ENCODE results near the gene OAF.
"Not testable (repeated sequence)": the region's sequence is repeated elsewhere in the genome, so short reads cannot be mapped to it uniquely, and the experiment has no call there.

The OAF gene

DNA sequence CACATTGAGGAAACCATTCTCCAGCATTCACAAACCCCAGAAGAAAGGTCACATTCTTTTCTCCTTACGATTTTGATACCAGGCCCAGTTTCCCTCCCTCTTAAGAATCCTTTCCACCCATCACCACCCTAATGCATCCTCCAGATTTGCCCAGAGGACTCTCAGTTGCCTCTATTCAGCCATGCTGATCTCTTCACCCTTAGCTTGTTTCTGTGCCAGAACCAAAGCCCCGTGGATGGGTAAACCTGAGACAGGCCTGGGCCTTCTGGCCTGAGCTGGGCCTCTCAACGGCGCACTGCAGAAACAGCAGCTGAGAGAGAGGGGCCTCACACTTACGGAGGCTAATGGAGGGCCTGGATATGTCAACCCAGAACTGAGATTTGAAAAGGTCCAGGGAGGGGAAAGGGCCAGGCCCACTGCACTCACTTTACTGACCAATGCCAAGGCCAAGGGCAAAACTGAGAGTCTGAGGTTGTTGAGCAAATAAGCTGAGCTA lies 32.2 kb upstream of the OAF start:
- Histone ChIP-seq H3K18ac (ENCODE audit: low read length) (no peak overlapping the region), H4K91ac (ENCODE audit: low read depth, low read length, poor library complexity) (no peak overlapping the region), H3K4me2 (ENCODE audit: insufficient read depth, low read length, poor library complexity, severe bottlenecking) (no peak overlapping the region), H2AK5ac (ENCODE audit: low read depth, low read length) (peak overlapping the region; percentile 72), H3K14ac (ENCODE audit: low read length) (no peak overlapping the region), H3K4me3 (ENCODE audit: low read length in 2 of 2) (no peak overlapping the region), H3K79me1 (ENCODE audit: low read depth, low read length) (no peaks in the 10 kb centered on the region), H3K36me3 (replicated peaks in 1 of 2; ENCODE audit: control insufficient read depth in 2 of 2, insufficient read depth in 2 of 2, low read length in 2 of 2) (no peaks in the 10 kb centered on the region), H3K9ac (ENCODE audit: low read depth, low read length, poor library complexity) (no peak overlapping the region), H2BK12ac (ENCODE audit: low read length) (no peak overlapping the region), H4K8ac (ENCODE audit: low read depth, low read length) (no peak overlapping the region), H2BK120ac (ENCODE audit: low read depth, low read length) (no peak overlapping the region), H2BK15ac (ENCODE audit: low read length) (no peak overlapping the region), H2AFZ (ENCODE audit: low read length) (no peak overlapping the region), H3K27me3 (ENCODE audit: control insufficient read depth in 3 of 3, insufficient read depth in 3 of 3, low read depth in 1 of 3, low read length in 3 of 3) (no peaks in the 10 kb centered on the region), H3K27ac (replicated peaks; ENCODE audit: low read length) (no peak overlapping the region), H3K9me3 (replicated peaks in 1 of 2; ENCODE audit: control insufficient read depth in 2 of 2, insufficient read depth in 1 of 2, low read depth in 1 of 2, low read length in 2 of 2) (no peaks in the 10 kb centered on the region), H3K4ac (ENCODE audit: low read length) (no peak overlapping the region), H2BK5ac (ENCODE audit: low read length) (no peak overlapping the region), H3K4me1 (ENCODE audit: control insufficient read depth in 2 of 2, insufficient read depth in 1 of 2, low read depth in 1 of 2, low read length in 2 of 2) (peaks cover 35 to 37% of the 10 kb centered on the region in 2 donors), H3K23ac (ENCODE audit: low read depth, low read length, poor library complexity) (no peak overlapping the region)
- DNase-seq (ENCODE audit: low spot score) = no peak
- WGBS, 2 donors (ENCODE audit: extremely low coverage in 2 of 2, insufficient read length in 2 of 2, insufficient replicate concordance in 1 of 2) = no CpG with 5 or more reads among the region's 5 CpGs

DNA sequence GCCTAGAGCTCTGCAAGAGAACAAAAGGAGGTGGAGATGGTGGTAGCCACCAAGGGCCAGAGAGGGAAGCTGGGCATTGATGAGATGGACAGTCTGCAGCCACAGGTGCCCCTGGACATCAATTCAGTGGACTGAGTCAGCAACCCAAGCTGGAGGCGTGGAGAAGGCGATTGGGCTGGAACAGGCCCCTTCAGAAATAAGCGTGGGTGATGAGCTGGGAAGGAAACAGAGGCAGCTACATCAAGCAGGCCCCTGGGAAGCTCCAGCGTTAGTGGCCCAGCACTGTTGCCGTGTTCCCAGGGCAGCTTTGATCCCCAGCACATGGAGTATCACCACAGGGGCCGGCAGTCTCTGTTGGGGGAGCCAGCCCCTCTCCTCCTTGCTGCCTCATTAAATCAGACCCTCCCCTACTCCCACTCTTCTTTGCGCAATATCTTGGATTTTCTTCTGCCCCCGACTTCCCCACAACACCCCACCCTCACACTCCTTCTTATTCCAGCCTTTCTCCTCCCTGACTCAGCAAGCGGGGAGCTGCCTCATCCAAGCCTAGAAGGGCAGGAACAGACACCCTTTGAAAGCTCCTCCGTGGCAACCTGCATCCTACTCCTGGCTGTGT lies 31.7 kb upstream of the OAF start:
- H2BK5ac ChIP-seq (ENCODE audit: low read length) = no peak overlapping the region
- no peak for DNase-seq (ENCODE audit: low spot score)
- no peak overlapping the region for H3K4ac ChIP-seq (ENCODE audit: low read length)
- H3K4me3 ChIP-seq (ENCODE audit: low read length in 2 of 2) = no peak overlapping the region
- H3K79me1 ChIP-seq (ENCODE audit: low read depth, low read length) = no peaks in the 10 kb centered on the region
- H4K91ac ChIP-seq (ENCODE audit: low read depth, low read length, poor library complexity) = no peak overlapping the region
- no peak overlapping the region for H4K8ac ChIP-seq (ENCODE audit: low read depth, low read length)
- H2BK15ac ChIP-seq (ENCODE audit: low read length) = no peak overlapping the region
- H2AFZ ChIP-seq (ENCODE audit: low read length) = no peak overlapping the region
- H3K9me3 ChIP-seq (replicated peaks in 1 of 2; ENCODE audit: control insufficient read depth in 2 of 2, insufficient read depth in 1 of 2, low read depth in 1 of 2, low read length in 2 of 2) = no peaks in the 10 kb centered on the region
- no peaks in the 10 kb centered on the region for H3K27me3 ChIP-seq (ENCODE audit: control insufficient read depth in 3 of 3, insufficient read depth in 3 of 3, low read depth in 1 of 3, low read length in 3 of 3)
- H2BK120ac ChIP-seq (ENCODE audit: low read depth, low read length) = no peak overlapping the region
- H3K4me1 ChIP-seq (ENCODE audit: control insufficient read depth in 2 of 2, insufficient read depth in 1 of 2, low read depth in 1 of 2, low read length in 2 of 2) = peaks cover 35 to 37% of the 10 kb centered on the region in 2 donors
- no peak overlapping the region for H3K14ac ChIP-seq (ENCODE audit: low read length)
- peak overlapping the region; percentile 76 for H3K18ac ChIP-seq (ENCODE audit: low read length)
- WGBS, 2 donors (ENCODE audit: extremely low coverage in 2 of 2, insufficient read length in 2 of 2, insufficient replicate concordance in 1 of 2) = 100% methylated on average over 1 of the region's 10 CpGs; no CpG with 5 or more reads in 1 of the 2 donors
- H2BK12ac ChIP-seq (ENCODE audit: low read length) = no peak overlapping the region
- no peak overlapping the region for H3K4me2 ChIP-seq (ENCODE audit: insufficient read depth, low read length, poor library complexity, severe bottlenecking)
- no peak overlapping the region for H3K23ac ChIP-seq (ENCODE audit: low read depth, low read length, poor library complexity)
- no peak overlapping the region for H3K27ac ChIP-seq (replicated peaks; ENCODE audit: low read length)
- no peaks in the 10 kb centered on the region for H3K36me3 ChIP-seq (replicated peaks in 1 of 2; ENCODE audit: control insufficient read depth in 2 of 2, insufficient read depth in 2 of 2, low read length in 2 of 2)
- peak overlapping the region; percentile 72 for H2AK5ac ChIP-seq (ENCODE audit: low read depth, low read length)
- peak overlapping the region; percentile 5 for H3K9ac ChIP-seq (ENCODE audit: low read depth, low read length, poor library complexity)

DNA sequence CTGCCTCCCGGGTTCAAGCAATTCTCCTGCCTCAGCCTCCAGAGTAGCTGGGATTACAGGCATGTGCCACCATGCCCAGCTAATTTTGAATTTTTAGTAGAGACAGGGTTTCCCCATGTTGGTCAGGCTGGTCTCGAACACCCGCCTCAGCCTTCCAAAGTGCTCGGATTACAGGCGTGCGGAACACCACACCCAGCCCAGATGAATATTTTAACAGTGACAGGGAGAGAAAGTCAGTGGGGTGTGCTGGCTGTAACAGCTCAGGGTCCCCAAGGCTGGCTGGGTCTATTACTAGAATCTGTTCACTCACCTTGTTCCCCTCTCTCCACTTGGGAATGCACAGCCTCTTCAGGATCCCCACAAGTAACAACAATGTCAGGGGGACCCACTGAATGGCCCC lies 30.8 kb upstream of the OAF start:
- not testable (repeated sequence) for H2BK12ac ChIP-seq (ENCODE audit: low read length); H2BK5ac ChIP-seq (ENCODE audit: low read length); H3K9me3 ChIP-seq (replicated peaks in 1 of 2; ENCODE audit: control insufficient read depth in 2 of 2, insufficient read depth in 1 of 2, low read depth in 1 of 2, low read length in 2 of 2); H3K79me1 ChIP-seq (ENCODE audit: low read depth, low read length); DNase-seq (ENCODE audit: low spot score); H3K36me3 ChIP-seq (replicated peaks in 1 of 2; ENCODE audit: control insufficient read depth in 2 of 2, insufficient read depth in 2 of 2, low read length in 2 of 2); H2AK5ac ChIP-seq (ENCODE audit: low read depth, low read length); H3K14ac ChIP-seq (ENCODE audit: low read length); H2BK120ac ChIP-seq (ENCODE audit: low read depth, low read length); H3K27me3 ChIP-seq (ENCODE audit: control insufficient read depth in 3 of 3, insufficient read depth in 3 of 3, low read depth in 1 of 3, low read length in 3 of 3); H4K91ac ChIP-seq (ENCODE audit: low read depth, low read length, poor library complexity); H3K9ac ChIP-seq (ENCODE audit: low read depth, low read length, poor library complexity); H4K8ac ChIP-seq (ENCODE audit: low read depth, low read length); H3K4me3 ChIP-seq (ENCODE audit: low read length in 2 of 2); H3K23ac ChIP-seq (ENCODE audit: low read depth, low read length, poor library complexity); H3K4ac ChIP-seq (ENCODE audit: low read length); H2BK15ac ChIP-seq (ENCODE audit: low read length)
- no CpG with 5 or more reads among the region's 6 CpGs for WGBS, 2 donors (ENCODE audit: extremely low coverage in 2 of 2, insufficient read length in 2 of 2, insufficient replicate concordance in 1 of 2)
- H3K18ac ChIP-seq (ENCODE audit: low read length) = peak overlapping the region; percentile 63
- H3K4me2 ChIP-seq (ENCODE audit: insufficient read depth, low read length, poor library complexity, severe bottlenecking) = peak overlapping the region; percentile 28
- H2AFZ ChIP-seq (ENCODE audit: low read length) = peak overlapping the region; percentile 86
- peaks cover 36 to 40% of the 10 kb centered on the region in 2 donors for H3K4me1 ChIP-seq (ENCODE audit: control insufficient read depth in 2 of 2, insufficient read depth in 1 of 2, low read depth in 1 of 2, low read length in 2 of 2)
- peak overlapping the region; percentile 71 for H3K27ac ChIP-seq (replicated peaks; ENCODE audit: low read length)

DNA sequence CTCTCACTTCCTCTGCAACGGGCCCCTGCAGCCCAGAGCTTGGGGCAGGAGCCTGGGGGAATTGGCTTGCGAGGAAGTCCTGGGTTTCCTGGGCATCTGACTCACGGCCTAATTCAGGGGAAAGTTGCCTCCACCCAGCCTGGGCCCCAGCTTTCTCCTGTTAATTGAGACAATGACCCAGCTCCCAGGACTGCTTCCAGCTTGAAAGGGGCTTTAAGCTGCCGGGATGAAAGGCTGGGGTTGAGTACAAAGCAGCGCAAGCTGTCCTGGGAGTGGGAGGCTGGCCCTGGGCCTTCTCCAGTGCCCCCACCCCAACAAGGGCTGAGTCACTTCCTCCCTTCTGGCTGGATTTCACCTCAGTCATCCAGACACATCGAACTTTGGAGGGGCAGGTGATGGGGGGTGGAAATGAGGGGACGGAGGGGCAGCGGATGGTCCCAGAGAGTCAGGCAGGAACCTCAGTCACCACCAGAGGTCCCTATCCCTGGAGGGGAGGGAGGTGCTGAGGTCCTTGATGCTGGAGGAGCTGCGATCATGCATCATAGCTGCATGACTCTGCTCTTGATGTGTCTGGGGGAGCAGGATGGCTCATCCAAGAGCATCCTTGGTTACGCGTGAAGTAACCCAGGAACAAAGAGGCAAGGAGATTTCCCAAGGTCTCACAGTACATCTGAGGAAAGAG lies 30.1 kb upstream of the OAF start:
- H3K79me1 ChIP-seq (ENCODE audit: low read depth, low read length) = no peaks in the 10 kb centered on the region
- no peak overlapping the region for H3K9ac ChIP-seq (ENCODE audit: low read depth, low read length, poor library complexity)
- H3K4me2 ChIP-seq (ENCODE audit: insufficient read depth, low read length, poor library complexity, severe bottlenecking) = peak overlapping the region; percentile 28
- peak overlapping the region; percentile 16 for H2BK12ac ChIP-seq (ENCODE audit: low read length)
- peak overlapping the region; percentile 63 for H3K18ac ChIP-seq (ENCODE audit: low read length)
- no peak overlapping the region for H3K4me3 ChIP-seq (ENCODE audit: low read length in 2 of 2)
- no CpG with 5 or more reads among the region's 11 CpGs for WGBS, 2 donors (ENCODE audit: extremely low coverage in 2 of 2, insufficient read length in 2 of 2, insufficient replicate concordance in 1 of 2)
- peaks cover 41 to 44% of the 10 kb centered on the region in 2 donors for H3K4me1 ChIP-seq (ENCODE audit: control insufficient read depth in 2 of 2, insufficient read depth in 1 of 2, low read depth in 1 of 2, low read length in 2 of 2)
- H2AK5ac ChIP-seq (ENCODE audit: low read depth, low read length) = peak overlapping the region; percentile 28
- H2BK5ac ChIP-seq (ENCODE audit: low read length) = no peak overlapping the region
- no peaks in the 10 kb centered on the region for H3K36me3 ChIP-seq (replicated peaks in 1 of 2; ENCODE audit: control insufficient read depth in 2 of 2, insufficient read depth in 2 of 2, low read length in 2 of 2)
- peak overlapping the region; percentile 86 for H2AFZ ChIP-seq (ENCODE audit: low read length)
- no peak overlapping the region for H3K23ac ChIP-seq (ENCODE audit: low read depth, low read length, poor library complexity)
- H2BK120ac ChIP-seq (ENCODE audit: low read depth, low read length) = no peak overlapping the region
- H3K9me3 ChIP-seq (replicated peaks in 1 of 2; ENCODE audit: control insufficient read depth in 2 of 2, insufficient read depth in 1 of 2, low read depth in 1 of 2, low read length in 2 of 2) = no peaks in the 10 kb centered on the region
- H4K8ac ChIP-seq (ENCODE audit: low read depth, low read length) = no peak overlapping the region
- H3K14ac ChIP-seq (ENCODE audit: low read length) = no peak overlapping the region
- no peak overlapping the region for H4K91ac ChIP-seq (ENCODE audit: low read depth, low read length, poor library complexity)
- peak overlapping the region; percentile 29 for H2BK15ac ChIP-seq (ENCODE audit: low read length)
- DNase-seq (ENCODE audit: low spot score) = peak; percentile 65
- H3K27ac ChIP-seq (replicated peaks; ENCODE audit: low read length) = peak overlapping the region; percentile 71
- H3K4ac ChIP-seq (ENCODE audit: low read length) = no peak overlapping the region
- H3K27me3 ChIP-seq (ENCODE audit: control insufficient read depth in 3 of 3, insufficient read depth in 3 of 3, low read depth in 1 of 3, low read length in 3 of 3) = no peaks in the 10 kb centered on the region
